ENCODE measurements around the gene SEMA3F. TPM values are rescaled to one million over a fixed set of nuclear protein-coding genes. Genes with fewer than 3 reads are reported as not detected.

SEMA3F gene
- total and polyA plus RNA-seq, 10 of the 15 experiments (the other 5 are each of a cell fraction or from before 2014, with no cell fraction given) = 0.08 to 0.28 (median 0.12) TPM; not detected in 6

- FAIRE-seq (no peak), ATAC-seq (no peak), DNase-seq (ENCODE audit: low read depth, low spot score) (no peak)
- Histone ChIP-seq H3K9ac (ENCODE audit: control insufficient read depth, insufficient read depth, low read length) (no peak overlapping the region), H2AFZ (ENCODE audit: control insufficient read depth, low read depth, low read length) (no peak overlapping the region), H4K20me1 (ENCODE audit: control insufficient read depth, insufficient read depth) (no peaks in the 10 kb centered on the region), H3K4me2 (ENCODE audit: control insufficient read depth, insufficient read depth) (no peak overlapping the region), H3K79me2 (ENCODE audit: control insufficient read depth, insufficient read depth, low read length) (no peaks in the 10 kb centered on the region), H3K9me3 (replicated peaks; ENCODE audit: control insufficient read depth, insufficient read depth, low read length) (no peaks in the 10 kb centered on the region), H3K27me3 (replicated peaks in 1 of 2; ENCODE audit: control insufficient read depth in 2 of 2, insufficient read depth in 2 of 2, low read length in 1 of 2) (no peaks in the 10 kb centered on the region), H3K4me3 (no peak overlapping the region), H3K27ac (ENCODE audit: control insufficient read depth, insufficient read depth) (no peak overlapping the region), H3K36me3 (ENCODE audit: control insufficient read depth in 2 of 2, insufficient read depth in 2 of 2, low read length in 1 of 2) (peaks cover 9 to 22% of the 10 kb centered on the region in 2 experiments), H3K4me1 (ENCODE audit: control insufficient read depth, insufficient read depth, low read length) (no peaks in the 10 kb centered on the region)
- intact Hi-C loops (cut with micrococcal nuclease; ENCODE audit: unreplicated experiment) = no loop called here
- ChIA-PET SMC1A (ENCODE audit: uncharacterized antibody, unreplicated experiment) (no interaction called here), RAD21 (ENCODE audit: unreplicated experiment) (no interaction called here), CTCF (interaction anchor here (0.6 to 3.8 kb wide), 8 partner anchors 13 to 295 kb away, joined by 3 to 17 read pairs (median 4); partner anchors contain the start of genes GNAT1 and RBM5), POLR2A (no interaction called here)
- 79% methylated on average over 14 of the region's 14 CpGs for WGBS (ENCODE audit: insufficient coverage, insufficient replicate concordance, low lambda C conversion rate, missing lambda C conversion rate)
- in situ Hi-C loops (cut with MboI) = loop anchor here (5.0 kb wide), 1 partner anchor 149 kb away; no protein-coding TSS in a partner anchor
- BruUV-seq (replicated peaks) = no TSS peak
- TF ChIP-seq SIX5 (IDR thresholded peaks at IDR 0.05; ENCODE audit: low read depth, low read length, severe bottlenecking) = no peak
- TF ChIP-seq POLR2AphosphoS2 (IDR thresholded peaks at IDR 0.05; ENCODE audit: low read depth, low read length) = peak; percentile 26; the same call in 1 of the 2 replicates
- TF ChIP-seq POLR2A (IDR thresholded peaks at IDR 0.05; ENCODE audit: low read depth, low read length) = peak; percentile 53
- no peak for TF ChIP-seq IKZF2 (IDR thresholded peaks at IDR 0.05)
- TF ChIP-seq TAF1 (IDR thresholded peaks at IDR 0.05; ENCODE audit: borderline replicate concordance, low read depth, low read length) = no peak
- no peak for TF ChIP-seq STAT1 (conservative IDR thresholded peaks at IDR 0.05)
- no peak for TF ChIP-seq ZNF687 (IDR thresholded peaks at IDR 0.05)
- TF ChIP-seq GABPA (IDR thresholded peaks at IDR 0.05; ENCODE audit: low read depth) = no peak
- no peak for TF ChIP-seq PAX8 (IDR thresholded peaks at IDR 0.05)
- no peak for TF ChIP-seq MLLT1 (IDR thresholded peaks at IDR 0.05)
- no peak for TF ChIP-seq JUNB (IDR thresholded peaks at IDR 0.05)
Observed at GRCh38 chr3:50122661-50123391, 32.3 kb upstream of the SEMA3F start.
